ENCODE results near the gene CACTIN.

- TF ChIP-seq CTCF (IDR thresholded peaks at IDR 0.05; ENCODE audit: low read length), result no peak
- TF ChIP-seq EZH2phosphoT487 (IDR thresholded peaks at IDR 0.05; ENCODE audit: low read length), result no peak
Measured at GRCh38 chr19:3611841-3612240, 14.7 kb downstream of the CACTIN start.
